Testis (tissue), 2 donors: ENCODE results near the gene DCLK1.

Experiments used
- POLR2A ChIP-seq: fragments of 450-650 bp; IDR thresholded peaks from one replicate; pipeline ENCODE4 v1.6.1; 2017; ENCODE audit warnings: antibody characterized with exemption, mild to moderate bottlenecking, moderate library complexity
- TF ChIP-seq, protein P1 (sequence below), 3 experiments: fragments of 450-650 bp in 2 of 3; fragments of 200-600 bp in 1 of 3; sonication (generic) in 1 of 3; IDR thresholded peaks; one replicate each; pipeline ENCODE4 v1.5.1; 2016 to 2019; ENCODE audit warnings: antibody characterized with exemption in 3 of 3, mild to moderate bottlenecking in 2 of 3, moderate library complexity in 1 of 3

DNA sequence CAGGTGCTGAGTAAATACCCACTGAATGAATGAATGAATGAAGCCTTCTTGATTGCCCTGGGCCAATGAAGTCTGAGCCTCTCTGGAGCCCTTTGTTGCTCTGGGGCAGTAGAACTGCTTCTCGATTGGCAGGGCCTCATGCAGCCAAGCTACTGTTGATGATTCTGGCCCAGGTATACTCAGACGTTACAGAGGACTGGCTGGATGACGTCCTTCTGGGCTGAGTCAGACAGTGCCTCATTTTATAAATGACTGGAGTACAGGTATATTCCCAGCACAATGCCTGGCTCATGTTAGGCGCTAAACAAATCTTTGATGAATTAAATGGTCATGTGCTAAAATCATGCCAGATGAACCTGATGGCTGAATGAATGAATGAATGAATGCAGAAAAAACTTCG lies 410.9 kb downstream of the DCLK1 start:
- TF ChIP-seq, protein P1, sequence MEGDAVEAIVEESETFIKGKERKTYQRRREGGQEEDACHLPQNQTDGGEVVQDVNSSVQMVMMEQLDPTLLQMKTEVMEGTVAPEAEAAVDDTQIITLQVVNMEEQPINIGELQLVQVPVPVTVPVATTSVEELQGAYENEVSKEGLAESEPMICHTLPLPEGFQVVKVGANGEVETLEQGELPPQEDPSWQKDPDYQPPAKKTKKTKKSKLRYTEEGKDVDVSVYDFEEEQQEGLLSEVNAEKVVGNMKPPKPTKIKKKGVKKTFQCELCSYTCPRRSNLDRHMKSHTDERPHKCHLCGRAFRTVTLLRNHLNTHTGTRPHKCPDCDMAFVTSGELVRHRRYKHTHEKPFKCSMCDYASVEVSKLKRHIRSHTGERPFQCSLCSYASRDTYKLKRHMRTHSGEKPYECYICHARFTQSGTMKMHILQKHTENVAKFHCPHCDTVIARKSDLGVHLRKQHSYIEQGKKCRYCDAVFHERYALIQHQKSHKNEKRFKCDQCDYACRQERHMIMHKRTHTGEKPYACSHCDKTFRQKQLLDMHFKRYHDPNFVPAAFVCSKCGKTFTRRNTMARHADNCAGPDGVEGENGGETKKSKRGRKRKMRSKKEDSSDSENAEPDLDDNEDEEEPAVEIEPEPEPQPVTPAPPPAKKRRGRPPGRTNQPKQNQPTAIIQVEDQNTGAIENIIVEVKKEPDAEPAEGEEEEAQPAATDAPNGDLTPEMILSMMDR (IDR thresholded peaks at IDR 0.05), result no peak
- no peak for TF ChIP-seq POLR2A
